ENCODE data around the gene DSCAM. TPM values are rescaled to one million over a fixed set of nuclear protein-coding genes. Genes with fewer than 3 reads are reported as not detected.

Gene DSCAM
- polyA plus RNA-seq, 4 donors = under 0.01 to 0.22 (median 0.13) TPM; not detected in 1

GRCh38 chr21:40381111-40381510 is 465.8 kb downstream of the DSCAM start:
- Histone ChIP-seq H3K27ac (ENCODE audit: low read depth in 1 of 3, low read length in 2 of 3) (no peak overlapping the region), H3K4me1 (ENCODE audit: control insufficient read depth in 3 of 3, insufficient read depth in 2 of 3, low read depth in 1 of 3, low read length in 2 of 3) (no peaks in the 10 kb centered on the region), H3K4me3 (ENCODE audit: low read depth in 1 of 3, low read length in 3 of 3) (no peak overlapping the region), H3K36me3 (ENCODE audit: control insufficient read depth in 3 of 3, insufficient read depth in 2 of 3, low read depth in 1 of 3, low read length in 3 of 3) (no peaks in the 10 kb centered on the region), H3K9me3 (ENCODE audit: control insufficient read depth in 2 of 2, insufficient read depth in 1 of 2, low read depth in 1 of 2, low read length in 1 of 2) (no peaks in the 10 kb centered on the region), H3K27me3 (ENCODE audit: control insufficient read depth in 3 of 3, insufficient read depth in 3 of 3, low read length in 3 of 3) (no peaks in the 10 kb centered on the region)
- 68 to 86% (median 79%) methylated on average over 5 of the region's 5 CpGs for WGBS, 3 donors
- FAIRE-seq (no peak), DNase-seq (no peak)

- Histone ChIP-seq H3K4me1 (ENCODE audit: control insufficient read depth in 3 of 3, insufficient read depth in 2 of 3, low read depth in 1 of 3, low read length in 2 of 3) (no peaks in the 10 kb centered on the region), H3K27ac (ENCODE audit: low read depth in 1 of 3, low read length in 2 of 3) (no peak overlapping the region), H3K9me3 (ENCODE audit: control insufficient read depth in 2 of 2, insufficient read depth in 1 of 2, low read depth in 1 of 2, low read length in 1 of 2) (no peaks in the 10 kb centered on the region), H3K36me3 (ENCODE audit: control insufficient read depth in 3 of 3, insufficient read depth in 2 of 3, low read depth in 1 of 3, low read length in 3 of 3) (no peaks in the 10 kb centered on the region), H3K27me3 (ENCODE audit: control insufficient read depth in 3 of 3, insufficient read depth in 3 of 3, low read length in 3 of 3) (no peaks in the 10 kb centered on the region), H3K4me3 (ENCODE audit: low read depth in 1 of 3, low read length in 3 of 3) (no peak overlapping the region)
- no peak for FAIRE-seq
- DNase-seq = no peak
- WGBS, 3 donors = 80 to 82% (median 80%) methylated on average over 10 to 11 of the region's 11 CpGs
These were observed 466.8 kb downstream of the DSCAM start for GRCh38 chr21:40379881-40380810.

- H3K4me3 ChIP-seq (ENCODE audit: low read depth in 1 of 3, low read length in 3 of 3) = no peak overlapping the region
- FAIRE-seq (no peak), DNase-seq (no peak)
- no peaks in the 10 kb centered on the region for H3K36me3 ChIP-seq (ENCODE audit: control insufficient read depth in 3 of 3, insufficient read depth in 2 of 3, low read depth in 1 of 3, low read length in 3 of 3)
- no peaks in the 10 kb centered on the region for H3K27me3 ChIP-seq (ENCODE audit: control insufficient read depth in 3 of 3, insufficient read depth in 3 of 3, low read length in 3 of 3)
- WGBS, 3 donors = 94 to 97% (median 96%) methylated on average over 5 of the region's 5 CpGs
- H3K9me3 ChIP-seq (ENCODE audit: control insufficient read depth in 2 of 2, insufficient read depth in 1 of 2, low read depth in 1 of 2, low read length in 1 of 2) = no peaks in the 10 kb centered on the region
- no peak overlapping the region for H3K27ac ChIP-seq (ENCODE audit: low read depth in 1 of 3, low read length in 2 of 3)
- no peaks in the 10 kb centered on the region for H3K4me1 ChIP-seq (ENCODE audit: control insufficient read depth in 3 of 3, insufficient read depth in 2 of 3, low read depth in 1 of 3, low read length in 2 of 3)
These were observed 469.8 kb downstream of the DSCAM start for GRCh38 chr21:40377135-40377534.

- WGBS, 3 donors = 44 to 55% (median 46%) methylated on average over 2 of the region's 2 CpGs
- FAIRE-seq = no peak
These were observed 473.2 kb downstream of the DSCAM start for GRCh38 chr21:40373761-40374160.

GRCh38 chr21:40372506-40372905 is 474.5 kb downstream of the DSCAM start:
- Histone ChIP-seq H3K4me1 (ENCODE audit: control insufficient read depth in 3 of 3, insufficient read depth in 2 of 3, low read depth in 1 of 3, low read length in 2 of 3) (no peaks in the 10 kb centered on the region), H3K9me3 (ENCODE audit: control insufficient read depth in 2 of 2, insufficient read depth in 1 of 2, low read depth in 1 of 2, low read length in 1 of 2) (no peaks in the 10 kb centered on the region), H3K27ac (ENCODE audit: low read depth in 1 of 3, low read length in 2 of 3) (no peak overlapping the region), H3K36me3 (ENCODE audit: control insufficient read depth in 3 of 3, insufficient read depth in 2 of 3, low read depth in 1 of 3, low read length in 3 of 3) (no peaks in the 10 kb centered on the region), H3K4me3 (ENCODE audit: low read depth in 1 of 3, low read length in 3 of 3) (no peak overlapping the region), H3K27me3 (ENCODE audit: control insufficient read depth in 3 of 3, insufficient read depth in 3 of 3, low read length in 3 of 3) (no peaks in the 10 kb centered on the region)
- FAIRE-seq (no peak), DNase-seq (no peak)
- 62 to 88% (median 80%) methylated on average over 2 of the region's 2 CpGs for WGBS, 3 donors

More at GRCh38 chr21:40373761-40374160, 473.2 kb downstream of the DSCAM start:
- H3K36me3 ChIP-seq (ENCODE audit: control insufficient read depth in 3 of 3, insufficient read depth in 2 of 3, low read depth in 1 of 3, low read length in 3 of 3) = no peaks in the 10 kb centered on the region
- no peak overlapping the region for H3K4me3 ChIP-seq (ENCODE audit: low read depth in 1 of 3, low read length in 3 of 3)
- no peaks in the 10 kb centered on the region for H3K9me3 ChIP-seq (ENCODE audit: control insufficient read depth in 2 of 2, insufficient read depth in 1 of 2, low read depth in 1 of 2, low read length in 1 of 2)
- no peaks in the 10 kb centered on the region for H3K4me1 ChIP-seq (ENCODE audit: control insufficient read depth in 3 of 3, insufficient read depth in 2 of 3, low read depth in 1 of 3, low read length in 2 of 3)
- DNase-seq = no peak
- no peak overlapping the region for H3K27ac ChIP-seq (ENCODE audit: low read depth in 1 of 3, low read length in 2 of 3)
- H3K27me3 ChIP-seq (ENCODE audit: control insufficient read depth in 3 of 3, insufficient read depth in 3 of 3, low read length in 3 of 3) = no peaks in the 10 kb centered on the region

- DNase-seq = no peak
- Histone ChIP-seq H3K9me3 (ENCODE audit: control insufficient read depth in 2 of 2, insufficient read depth in 1 of 2, low read depth in 1 of 2, low read length in 1 of 2) (no peaks in the 10 kb centered on the region), H3K4me3 (ENCODE audit: low read depth in 1 of 3, low read length in 3 of 3) (no peak overlapping the region), H3K27me3 (ENCODE audit: control insufficient read depth in 3 of 3, insufficient read depth in 3 of 3, low read length in 3 of 3) (no peaks in the 10 kb centered on the region), H3K4me1 (ENCODE audit: control insufficient read depth in 3 of 3, insufficient read depth in 2 of 3, low read depth in 1 of 3, low read length in 2 of 3) (no peaks in the 10 kb centered on the region), H3K27ac (ENCODE audit: low read depth in 1 of 3, low read length in 2 of 3) (no peak overlapping the region), H3K36me3 (ENCODE audit: control insufficient read depth in 3 of 3, insufficient read depth in 2 of 3, low read depth in 1 of 3, low read length in 3 of 3) (no peaks in the 10 kb centered on the region)
- 69 to 79% (median 71%) methylated on average over 4 of the region's 4 CpGs for WGBS, 3 donors
- no peak for FAIRE-seq
These were observed 475.6 kb downstream of the DSCAM start for GRCh38 chr21:40371329-40371728.

- Histone ChIP-seq H3K9me3 (ENCODE audit: control insufficient read depth in 2 of 2, insufficient read depth in 1 of 2, low read depth in 1 of 2, low read length in 1 of 2) (no peaks in the 10 kb centered on the region), H3K36me3 (ENCODE audit: control insufficient read depth in 3 of 3, insufficient read depth in 2 of 3, low read depth in 1 of 3, low read length in 3 of 3) (no peaks in the 10 kb centered on the region), H3K4me1 (ENCODE audit: control insufficient read depth in 3 of 3, insufficient read depth in 2 of 3, low read depth in 1 of 3, low read length in 2 of 3) (no peaks in the 10 kb centered on the region), H3K27ac (ENCODE audit: low read depth in 1 of 3, low read length in 2 of 3) (no peak overlapping the region), H3K27me3 (ENCODE audit: control insufficient read depth in 3 of 3, insufficient read depth in 3 of 3, low read length in 3 of 3) (no peaks in the 10 kb centered on the region), H3K4me3 (ENCODE audit: low read depth in 1 of 3, low read length in 3 of 3) (no peak overlapping the region)
- no peak for FAIRE-seq
- DNase-seq = no peak
- 39 to 56% (median 53%) methylated on average over 2 of the region's 2 CpGs for WGBS, 3 donors
These were observed 490.3 kb downstream of the DSCAM start for GRCh38 chr21:40356644-40357043.

- Histone ChIP-seq H3K27ac (ENCODE audit: low read depth in 1 of 3, low read length in 2 of 3) (no peak overlapping the region), H3K4me3 (ENCODE audit: low read depth in 1 of 3, low read length in 3 of 3) (no peak overlapping the region), H3K27me3 (ENCODE audit: control insufficient read depth in 3 of 3, insufficient read depth in 3 of 3, low read length in 3 of 3) (no peaks in the 10 kb centered on the region), H3K36me3 (ENCODE audit: control insufficient read depth in 3 of 3, insufficient read depth in 2 of 3, low read depth in 1 of 3, low read length in 3 of 3) (no peaks in the 10 kb centered on the region), H3K4me1 (ENCODE audit: control insufficient read depth in 3 of 3, insufficient read depth in 2 of 3, low read depth in 1 of 3, low read length in 2 of 3) (no peaks in the 10 kb centered on the region), H3K9me3 (ENCODE audit: control insufficient read depth in 2 of 2, insufficient read depth in 1 of 2, low read depth in 1 of 2, low read length in 1 of 2) (no peaks in the 10 kb centered on the region)
- no peak for DNase-seq
- no peak for FAIRE-seq
- 74 to 80% (median 77%) methylated on average over 5 of the region's 5 CpGs for WGBS, 3 donors
These were observed 491.9 kb downstream of the DSCAM start for GRCh38 chr21:40355076-40355475.

All from small intestine (tissue), 7 donors.